HCT116 (cell line): ENCODE results near the gene SNW1. TPM values are rescaled to one million over a fixed set of nuclear protein-coding genes. Genes with fewer than 3 reads are reported as not detected.

ENCODE experiments used
- ATAC-seq: fragments of 200-7000 bp; cut with Tn5 transposase; 2 replicates; pipeline ENCODE4 v1.9.1; 2020; ENCODE audit warnings: mild to moderate bottlenecking, moderate library complexity
- BruUV-seq: library from RNA; stranded (reverse); fragments of 400-500 nt; replicated peaks from 2 replicates; lab custom pipeline; 2021; lab: Mats Ljungman, UMichigan
- CTCF ChIA-PET: fragments of 300-600 bp; sonication (Branson Sonifier 250); formaldehyde crosslinking; loops from one replicate; lab custom pipeline; 2021; ENCODE audit warnings: antibody characterized with exemption; lab: Charles Lee
- POLR2A ChIA-PET: fragments of 300-600, 350-600 bp; sonication (Branson Sonifier 250); formaldehyde crosslinking; loops from one replicate; lab custom pipeline; 2021; ENCODE audit warnings: antibody characterized with exemption; lab: Charles Lee
- RAD21 ChIA-PET, 2 experiments: fragments of 300-600 bp; sonication (Branson Sonifier 250); formaldehyde crosslinking; loops; one replicate each; lab custom pipeline; 2023; ENCODE audit warnings: low total read pairs in 2 of 2; ENCODE audit not compliant: uncharacterized antibody in 2 of 2, unreplicated experiment in 2 of 2, low non-redundant PET in 1 of 2; lab: Charles Lee
- DNase-seq: peaks from one replicate; pipeline ENCODE4 v3.0.0-alpha.2; 2010; ENCODE audit warnings: low read depth, low spot score
- H2AFZ ChIP-seq: fragments of 200-600 bp; shearing (Covaris generic), sonication (generic); 2 replicates; pipeline ENCODE4 v1.6.1; 2017; ENCODE audit warnings: low read depth, mixed run types, mixed read lengths, antibody characterized with exemption, low read length; ENCODE audit not compliant: poor library complexity, severe bottlenecking
- H3K27ac ChIP-seq: 2 replicates; pipeline ENCODE4 v1.5.1; 2012; ENCODE audit warnings: low read depth, low read length
- H3K27me3 ChIP-seq: fragments of 200-600 bp; sonication (generic); 2 replicates; pipeline ENCODE4 v1.6.1; 2016; ENCODE audit warnings: mixed run types, low read length, mixed read lengths; ENCODE audit not compliant: insufficient read depth
- H3K36me3 ChIP-seq, 2 experiments: fragments of 200-500 bp in 1 of 2; fragments of 200-600 bp in 1 of 2; sonication (Bioruptor generic) in 1 of 2; sonication (generic) in 1 of 2; 2 replicates each; pipeline versions ENCODE4 v1.5.1 to v1.6.1; 2014 to 2016; ENCODE audit warnings: low read length in 2 of 2, inconsistent platforms in 1 of 2, mixed read lengths in 1 of 2, mixed run types in 1 of 2; ENCODE audit not compliant: insufficient read depth in 2 of 2, control insufficient read depth in 1 of 2
- H3K4me1 ChIP-seq, 2 experiments: fragments of 200-600 bp in 1 of 2; sonication (generic) in 1 of 2; 2 replicates each; pipeline versions ENCODE4 v1.5.1 to v1.6.1; 2012 to 2017; ENCODE audit warnings: low read length in 2 of 2, inconsistent platforms in 1 of 2, mild to moderate bottlenecking in 1 of 2, mixed read lengths in 1 of 2, mixed run types in 1 of 2, moderate library complexity in 1 of 2; ENCODE audit not compliant: insufficient read depth in 2 of 2, control insufficient read depth in 1 of 2
- H3K4me2 ChIP-seq: fragments of 200-600 bp; sonication (generic); 2 replicates; pipeline ENCODE4 v1.6.1; 2017; ENCODE audit warnings: mixed run types, low read length, mixed read lengths
- H3K4me3 ChIP-seq, 2 experiments: fragments of 200-600 bp in 1 of 2; sonication (generic) in 1 of 2; replicated peaks in 1 of 2; 2 replicates each; pipeline ENCODE4 v1.5.1; 2011 to 2016; ENCODE audit warnings: low read length in 2 of 2, control low read depth in 1 of 2, low read depth in 1 of 2, mild to moderate bottlenecking in 1 of 2, mixed read lengths in 1 of 2, mixed run types in 1 of 2
- H3K79me2 ChIP-seq: fragments of 200-600 bp; sonication (generic); 2 replicates; pipeline ENCODE4 v1.6.1; 2017; ENCODE audit warnings: mild to moderate bottlenecking, mixed run types, low read length, moderate library complexity, mixed read lengths; ENCODE audit not compliant: insufficient read depth
- H3K9ac ChIP-seq: fragments of 200-600 bp; sonication (generic); 2 replicates; pipeline ENCODE4 v1.6.1; 2016; ENCODE audit warnings: low read length, mixed read lengths
- H3K9me2 ChIP-seq: fragments of 200-600 bp; sonication (generic), shearing (Covaris generic); 2 replicates; pipeline ENCODE4 v1.6.1; 2017; ENCODE audit warnings: mixed run types, mild to moderate bottlenecking, moderate library complexity; ENCODE audit not compliant: insufficient read depth
- H3K9me3 ChIP-seq, 2 experiments: fragments of 200-500 bp in 1 of 2; fragments of 200-600 bp in 1 of 2; sonication (Bioruptor generic) in 1 of 2; sonication (generic) in 1 of 2; 2 replicates each; pipeline ENCODE4 v1.6.1; 2014 to 2017; ENCODE audit warnings: low read length in 2 of 2, mixed read lengths in 2 of 2, inconsistent platforms in 1 of 2, low read depth in 1 of 2, mild to moderate bottlenecking in 1 of 2, mixed run types in 1 of 2, moderate library complexity in 1 of 2; ENCODE audit not compliant: control insufficient read depth in 1 of 2, insufficient read depth in 1 of 2
- H4K20me1 ChIP-seq: fragments of 200-600 bp; sonication (generic), shearing (Covaris generic); 2 replicates; pipeline ENCODE4 v1.6.1; 2017; ENCODE audit warnings: mixed run types, mild to moderate bottlenecking, moderate library complexity; ENCODE audit not compliant: insufficient read depth
- CEBPB ChIP-seq: IDR thresholded peaks from 2 replicates; pipeline ENCODE4 v1.6.1; 2012; ENCODE audit warnings: low read depth
- CTCF ChIP-seq, 3 experiments: fragments of 200-600 bp in 1 of 3; sonication (generic) in 1 of 3; IDR thresholded peaks in 2 of 3; conservative IDR thresholded peaks in 1 of 3; 2 replicates each; pipeline ENCODE4 v1.5.1; 2012 to 2017; ENCODE audit warnings: low read depth in 2 of 3, low read length in 2 of 3, antibody characterized with exemption in 1 of 3, borderline replicate concordance in 1 of 3, control low read depth in 1 of 3, mild to moderate bottlenecking in 1 of 3, mixed read lengths in 1 of 3, mixed run types in 1 of 3, moderate library complexity in 1 of 3; ENCODE audit not compliant: insufficient read depth in 1 of 3
- EGR1 ChIP-seq: IDR thresholded peaks from 2 replicates; pipeline ENCODE4 v1.6.1; 2012; ENCODE audit warnings: low read depth
- ELF1 ChIP-seq: IDR thresholded peaks from 2 replicates; pipeline ENCODE4 v1.6.1; 2012; ENCODE audit warnings: low read depth, borderline replicate concordance
- FOSL1 ChIP-seq: IDR thresholded peaks from 2 replicates; pipeline ENCODE4 v1.6.1; 2012; ENCODE audit warnings: low read depth
- JUND ChIP-seq: IDR thresholded peaks from 2 replicates; pipeline ENCODE4 v1.6.1; 2012
- MAX ChIP-seq: IDR thresholded peaks from 2 replicates; pipeline ENCODE4 v1.6.1; 2012
- POLR2A ChIP-seq: IDR thresholded peaks from 2 replicates; pipeline ENCODE4 v1.7.0; 2011; ENCODE audit warnings: borderline replicate concordance; ENCODE audit not compliant: insufficient read depth, insufficient read length; ENCODE audit errors: extremely low read depth
- POLR2AphosphoS5 ChIP-seq: IDR thresholded peaks from 2 replicates; pipeline ENCODE4 v1.6.1; 2011; ENCODE audit warnings: mild to moderate bottlenecking, low read depth, low read length, moderate library complexity
- SIN3A ChIP-seq: IDR thresholded peaks from 2 replicates; pipeline ENCODE4 v1.6.1; 2012; ENCODE audit warnings: low read depth
- SP1 ChIP-seq: IDR thresholded peaks from 2 replicates; pipeline ENCODE4 v1.6.1; 2012; ENCODE audit warnings: low read depth
- SRF ChIP-seq: IDR thresholded peaks from 2 replicates; pipeline ENCODE4 v1.6.1; 2012; ENCODE audit warnings: low read depth
- YY1 ChIP-seq: IDR thresholded peaks from 2 replicates; pipeline ENCODE4 v1.6.1; 2011; ENCODE audit warnings: low read length, low read depth, moderate library complexity, mild to moderate bottlenecking; ENCODE audit not compliant: insufficient replicate concordance; ENCODE audit errors: extremely low read depth
- ZBTB33 ChIP-seq: IDR thresholded peaks from 2 replicates; pipeline ENCODE4 v1.6.1; 2011; ENCODE audit warnings: mild to moderate bottlenecking, low read length, moderate library complexity; ENCODE audit not compliant: insufficient replicate concordance; ENCODE audit errors: extremely low read depth
- ZNF274 ChIP-seq: fragments of 200-500 bp; sonication (Bioruptor generic); IDR thresholded peaks from 2 replicates; pipeline ENCODE4 v1.6.1; 2014; ENCODE audit warnings: mild to moderate bottlenecking, low read depth, low read length, inconsistent platforms
- intact Hi-C: fragments of 100-400 bp; cut with micrococcal nuclease; formaldehyde crosslinking; loops from 2 replicates; pipeline ENCODE4 v1.10.0; 2022
- total RNA-seq: library from RNA; stranded (reverse); gene quantifications from one replicate; pipeline ENCODE4 v1.2.1, GENCODE V29; 2021; ENCODE audit not compliant: unreplicated experiment

The SNW1 gene
- total RNA-seq, 1 experiment from 2014 or later, result 102 TPM

- Histone ChIP-seq H3K79me2 (no peaks in the 10 kb centered on the region), H3K9me2 (no peaks in the 10 kb centered on the region), H3K27me3 (no peaks in the 10 kb centered on the region), H2AFZ (no peak overlapping the region), H3K4me2 (peak overlapping the region; percentile 93), H3K9me3 (no peaks in the 10 kb centered on the region), H3K27ac (peak overlapping the region; percentile 79), H3K4me3 (peak overlapping the region; percentile 70 to 71), H3K9ac (peak overlapping the region; percentile 75), H3K4me1 (peaks cover 8 to 26% of the 10 kb centered on the region in 2 experiments), H4K20me1 (no peaks in the 10 kb centered on the region), H3K36me3 (no peaks in the 10 kb centered on the region)
- POLR2A ChIA-PET, result interaction anchor here (0.6 to 1.0 kb wide), 2 partner anchors 10 to 27 kb away, joined by 3 to 4 read pairs; no protein-coding TSS in a partner anchor
- ATAC-seq (no peak), DNase-seq (no peak)
- BruUV-seq, result TSS peak; percentile 62
- intact Hi-C loops, result loop anchor here (2.0 to 5.0 kb wide), 2 partner anchors 40 to 144 kb away; partner anchors contain the start of gene SNW1
- CTCF ChIA-PET, result interaction anchor here (1.4 kb wide), 1 partner anchor 39 kb away, joined by 3 read pairs; no protein-coding TSS in a partner anchor
- RAD21 ChIA-PET, result no interaction called here
- TF ChIP-seq POLR2AphosphoS5, result no peak
- TF ChIP-seq SP1, result no peak
- no peak for TF ChIP-seq SRF
- no peak for TF ChIP-seq YY1
- TF ChIP-seq SIN3A, result no peak
- no peak for TF ChIP-seq MAX
- no peak for TF ChIP-seq EGR1
- no peak for TF ChIP-seq ZNF274
- no peak for TF ChIP-seq CTCF (IDR thresholded peaks at IDR 0.05 in 2 of 3, conservative IDR thresholded peaks at IDR 0.05 in 1 of 3; ENCODE audit: borderline replicate concordance in 1 of 3, insufficient read depth in 1 of 3, low read depth in 2 of 3, low read length in 2 of 3)
- no peak for TF ChIP-seq POLR2A
- TF ChIP-seq ZBTB33, result no peak
- TF ChIP-seq ELF1, result no peak
- no peak for TF ChIP-seq FOSL1
- TF ChIP-seq CEBPB, result no peak
- no peak for TF ChIP-seq JUND
Measured at GRCh38 chr14:77800814-77801213, 39.9 kb upstream of the SNW1 start.
